Upper lobe of left lung (tissue), 4 donors: ENCODE results near the gene DUOX1.

Experiments used
- EP300 ChIP-seq, 4 donors: sonication (generic); formaldehyde crosslinking; IDR thresholded peaks; one replicate each; pipeline ENCODE4 v1.5.1; 2017; ENCODE audit warnings: antibody characterized with exemption in 4 of 4, control low read depth in 2 of 4
- TF ChIP-seq, protein P1 (sequence below), 6 experiments: fragments of 450-650 bp in 4 of 6; fragments of 200-600 bp in 2 of 6; sonication (generic) in 2 of 6; IDR thresholded peaks; one replicate each; pipeline ENCODE4 v1.5.1; 2016 to 2019; ENCODE audit warnings: antibody characterized with exemption in 6 of 6

DNA sequence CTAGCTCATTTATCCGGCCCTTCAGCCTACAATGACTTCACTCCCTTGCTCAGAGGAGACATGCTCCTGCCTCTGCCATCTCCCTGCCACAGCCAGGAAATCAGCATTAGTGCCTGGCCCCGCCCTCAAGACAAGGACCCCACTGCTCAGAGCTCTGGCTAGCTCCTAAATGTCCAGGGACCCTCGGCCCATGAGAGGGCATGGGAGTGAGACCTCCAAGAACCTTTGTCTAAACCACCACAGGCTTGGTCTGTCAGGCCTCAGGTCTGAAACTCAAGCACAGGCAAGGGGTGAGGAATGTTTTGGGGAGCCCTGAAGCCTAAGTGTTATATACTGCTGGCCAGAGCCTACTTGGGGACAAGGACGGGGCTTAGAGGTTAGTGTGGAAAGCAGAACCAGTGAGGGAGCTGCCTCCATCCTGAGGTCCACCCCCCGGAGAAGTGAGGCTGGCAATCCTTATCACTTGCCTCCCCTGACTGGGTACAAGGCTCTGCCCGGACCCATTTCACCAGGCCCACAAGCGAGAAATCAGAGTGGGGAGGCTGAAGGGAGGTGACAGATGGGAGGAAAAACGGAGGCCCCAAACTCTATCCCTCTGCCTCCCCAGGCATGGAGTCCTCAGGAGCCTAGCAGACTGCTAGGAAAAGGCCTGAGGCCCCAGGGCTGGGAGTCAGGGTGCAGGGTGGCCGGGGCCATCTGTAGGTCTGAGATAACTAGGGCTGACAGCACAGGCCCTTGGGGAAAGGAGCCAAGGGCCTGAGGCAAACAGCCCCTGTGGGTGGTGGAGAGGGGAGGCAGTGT, 39.2 kb downstream of the DUOX1 start:
- TF ChIP-seq, protein P1, sequence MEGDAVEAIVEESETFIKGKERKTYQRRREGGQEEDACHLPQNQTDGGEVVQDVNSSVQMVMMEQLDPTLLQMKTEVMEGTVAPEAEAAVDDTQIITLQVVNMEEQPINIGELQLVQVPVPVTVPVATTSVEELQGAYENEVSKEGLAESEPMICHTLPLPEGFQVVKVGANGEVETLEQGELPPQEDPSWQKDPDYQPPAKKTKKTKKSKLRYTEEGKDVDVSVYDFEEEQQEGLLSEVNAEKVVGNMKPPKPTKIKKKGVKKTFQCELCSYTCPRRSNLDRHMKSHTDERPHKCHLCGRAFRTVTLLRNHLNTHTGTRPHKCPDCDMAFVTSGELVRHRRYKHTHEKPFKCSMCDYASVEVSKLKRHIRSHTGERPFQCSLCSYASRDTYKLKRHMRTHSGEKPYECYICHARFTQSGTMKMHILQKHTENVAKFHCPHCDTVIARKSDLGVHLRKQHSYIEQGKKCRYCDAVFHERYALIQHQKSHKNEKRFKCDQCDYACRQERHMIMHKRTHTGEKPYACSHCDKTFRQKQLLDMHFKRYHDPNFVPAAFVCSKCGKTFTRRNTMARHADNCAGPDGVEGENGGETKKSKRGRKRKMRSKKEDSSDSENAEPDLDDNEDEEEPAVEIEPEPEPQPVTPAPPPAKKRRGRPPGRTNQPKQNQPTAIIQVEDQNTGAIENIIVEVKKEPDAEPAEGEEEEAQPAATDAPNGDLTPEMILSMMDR (IDR thresholded peaks at IDR 0.05): no peak
- no peak for TF ChIP-seq EP300 (IDR thresholded peaks at IDR 0.05)
